GM19239 (cell line): Measurements from ENCODE around the gene MAP3K21.

Experiments
- DNase-seq: peaks from one replicate; pipeline ENCODE4 v3.0.0; 2011; ENCODE audit warnings: low spot score; ENCODE audit not compliant: insufficient read length
- FAIRE-seq: peaks from 2 replicates; lab custom pipeline; 2011; peaks lifted over from hg19 to GRCh38; lab: Jason Lieb, UNC

Gene MAP3K21

GRCh38 chr1:233327651-233328141 is at the start of gene MAP3K21:
MAP3K21 (plus strand) TSS chr1:233327724; CDS start chr1:233328029, 305 bp downstream.
- DNase-seq, result no peak
- FAIRE-seq, result no peak

GRCh38 chr1:233278631-233279030 is 48.9 kb upstream of the MAP3K21 start:
- no peak for FAIRE-seq
- no peak for DNase-seq

- DNase-seq, result no peak
- no peak for FAIRE-seq
These were observed 47.6 kb upstream of the MAP3K21 start for GRCh38 chr1:233279971-233280370.

- DNase-seq, result peak; percentile 31
- peak; percentile 72 for FAIRE-seq
These were observed 45.6 kb upstream of the MAP3K21 start for GRCh38 chr1:233281711-233282581.

GRCh38 chr1:233282582-233282886 is 45.0 kb upstream of the MAP3K21 start:
- DNase-seq (no peak), FAIRE-seq (peak; percentile 48)

- FAIRE-seq (no peak), DNase-seq (no peak)
These were observed 37.8 kb upstream of the MAP3K21 start for GRCh38 chr1:233289676-233290075.

- FAIRE-seq, result no peak
These were observed 37.0 kb upstream of the MAP3K21 start for GRCh38 chr1:233290396-233291034.

GRCh38 chr1:233293556-233294446 is 33.7 kb upstream of the MAP3K21 start:
- DNase-seq, result no peak
- FAIRE-seq, result no peak

More at GRCh38 chr1:233290396-233291034, 37.0 kb upstream of the MAP3K21 start:
- no peak for DNase-seq

GRCh38 chr1:233294913-233295236 is 32.6 kb upstream of the MAP3K21 start:
- no peak for DNase-seq

GRCh38 chr1:233295237-233295974 is 32.1 kb upstream of the MAP3K21 start, which contains the start of gene PCNX2:
PCNX2 (minus strand) TSS chr1:233295725; CDS start chr1:233295478, 247 bp downstream.
- DNase-seq (peak; percentile 69), FAIRE-seq (peak; percentile 70)

More at GRCh38 chr1:233294913-233295236, 32.6 kb upstream of the MAP3K21 start:
- peak; percentile 88 for FAIRE-seq

- DNase-seq (no peak), FAIRE-seq (no peak)
These were observed 31.6 kb upstream of the MAP3K21 start for GRCh38 chr1:233295975-233296322.

- no peak for FAIRE-seq
- DNase-seq, result no peak
These were observed 28.1 kb upstream of the MAP3K21 start for GRCh38 chr1:233299450-233299849.

- no peak for FAIRE-seq
- no peak for DNase-seq
These were observed 27.2 kb upstream of the MAP3K21 start for GRCh38 chr1:233300326-233300725.

- DNase-seq (no peak), FAIRE-seq (peak; percentile 78)
These were observed 22.9 kb upstream of the MAP3K21 start for GRCh38 chr1:233304489-233305102.

GRCh38 chr1:233313434-233314155 is 13.9 kb upstream of the MAP3K21 start:
- FAIRE-seq, result no peak

GRCh38 chr1:233315718-233316301 is 11.7 kb upstream of the MAP3K21 start:
- FAIRE-seq (no peak), DNase-seq (no peak)

More at GRCh38 chr1:233313434-233314155, 13.9 kb upstream of the MAP3K21 start:
- DNase-seq, result no peak

GRCh38 chr1:233316473-233316872 is 11.1 kb upstream of the MAP3K21 start:
- FAIRE-seq, result no peak
- no peak for DNase-seq

GRCh38 chr1:233319272-233319671 is 8.3 kb upstream of the MAP3K21 start:
- DNase-seq (no peak), FAIRE-seq (no peak)
